Ascending aorta (tissue), 2 donors: ENCODE results near the gene CACNA1E. TPM values are rescaled to one million over a fixed set of nuclear protein-coding genes. Genes with fewer than 3 reads are reported as not detected.

Experiments
- DNase-seq, 2 donors: peaks; one replicate each; pipeline ENCODE4 v3.0.0-alpha.2; 2019; ENCODE audit warnings: low spot score in 2 of 2
- H3K27ac ChIP-seq, 2 donors: fragments of 200-600 bp; sonication (generic); one replicate each; pipeline ENCODE4 v1.5.1; 2016 to 2017; ENCODE audit warnings: mild to moderate bottlenecking in 1 of 2
- H3K27me3 ChIP-seq: fragments of 200-600 bp; sonication (generic); one replicate; pipeline ENCODE4 v1.5.1; 2017
- H3K36me3 ChIP-seq, 2 donors: fragments of 200-600 bp; sonication (generic); one replicate each; pipeline ENCODE4 v1.5.1; 2016
- H3K4me1 ChIP-seq, 2 donors: fragments of 200-600 bp; sonication (generic); one replicate each; pipeline ENCODE4 v1.5.1; 2016 to 2017; ENCODE audit warnings: mild to moderate bottlenecking in 1 of 2
- H3K4me3 ChIP-seq, 2 donors: fragments of 200-600 bp; sonication (generic); one replicate each; pipeline ENCODE4 v1.5.1; 2016 to 2017; ENCODE audit warnings: mild to moderate bottlenecking in 1 of 2
- H3K9me3 ChIP-seq, 2 donors: fragments of 200-600 bp; sonication (generic); one replicate each; pipeline ENCODE4 v1.5.1; 2016
- intact Hi-C: fragments of 100-400 bp; cut with DNase I; formaldehyde crosslinking; loops from one replicate; pipeline ENCODE4 v1.15.1; 2023
- total RNA-seq: library from RNA; depleted of rRNA; stranded (reverse); fragments of >200 nt; gene quantifications from one replicate; pipeline ENCODE4 v1.1.0, GENCODE V29; 2016
- TF ChIP-seq, protein P1 (sequence below), 3 experiments: fragments of 200-600 bp in 2 of 3; fragments of 450-650 bp in 1 of 3; sonication (generic) in 2 of 3; IDR thresholded peaks; one replicate each; pipeline ENCODE4 v1.5.1; 2016 to 2019; ENCODE audit warnings: antibody characterized with exemption in 3 of 3, mild to moderate bottlenecking in 1 of 3, moderate library complexity in 1 of 3

The CACNA1E gene
- total RNA-seq, 1 donor from 2014 or later: not detected

DNA sequence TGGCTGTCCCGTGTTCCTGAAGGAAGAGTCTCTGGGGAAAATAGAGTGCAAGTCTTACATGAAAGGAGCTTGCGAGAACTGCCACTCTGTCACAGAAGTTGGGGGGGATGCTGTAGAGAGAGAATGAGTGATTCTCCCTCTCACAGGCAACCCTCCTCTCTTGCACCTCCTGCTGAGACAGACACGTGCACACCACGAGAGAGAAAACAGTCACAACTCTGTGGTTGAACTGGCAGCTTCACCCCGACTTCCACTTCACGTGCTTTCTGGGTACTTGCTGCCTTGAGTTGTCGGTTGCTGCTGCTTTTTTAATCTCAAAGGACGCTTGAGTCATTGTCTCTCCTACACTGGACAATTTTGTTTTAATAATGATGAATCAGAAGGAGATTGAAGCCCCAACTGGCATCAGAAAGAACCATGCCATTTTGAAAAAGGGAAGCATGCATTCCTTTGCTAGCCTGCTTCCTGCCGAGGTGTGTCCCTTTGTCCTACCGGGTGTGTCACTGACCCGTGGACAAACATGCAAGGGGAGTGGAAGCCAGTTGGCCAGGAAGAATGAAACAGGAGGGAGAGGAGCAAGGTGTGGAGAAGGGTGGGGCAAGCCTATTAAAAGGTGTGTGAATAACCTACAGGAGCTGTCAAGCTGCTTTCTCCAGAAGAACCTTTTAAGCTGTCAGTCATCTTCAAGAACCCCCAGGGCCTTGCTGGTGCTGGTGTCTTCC, 164.2 kb downstream of the CACNA1E start:
- no peak for DNase-seq
- Histone ChIP-seq H3K27ac (no peak overlapping the region), H3K36me3 (no peaks in the 10 kb centered on the region), H3K27me3 (no peaks in the 10 kb centered on the region), H3K4me1 (no peaks in the 10 kb centered on the region), H3K9me3 (no peaks in the 10 kb centered on the region), H3K4me3 (no peak overlapping the region)
- intact Hi-C loops: no loop called here
- TF ChIP-seq, protein P1, sequence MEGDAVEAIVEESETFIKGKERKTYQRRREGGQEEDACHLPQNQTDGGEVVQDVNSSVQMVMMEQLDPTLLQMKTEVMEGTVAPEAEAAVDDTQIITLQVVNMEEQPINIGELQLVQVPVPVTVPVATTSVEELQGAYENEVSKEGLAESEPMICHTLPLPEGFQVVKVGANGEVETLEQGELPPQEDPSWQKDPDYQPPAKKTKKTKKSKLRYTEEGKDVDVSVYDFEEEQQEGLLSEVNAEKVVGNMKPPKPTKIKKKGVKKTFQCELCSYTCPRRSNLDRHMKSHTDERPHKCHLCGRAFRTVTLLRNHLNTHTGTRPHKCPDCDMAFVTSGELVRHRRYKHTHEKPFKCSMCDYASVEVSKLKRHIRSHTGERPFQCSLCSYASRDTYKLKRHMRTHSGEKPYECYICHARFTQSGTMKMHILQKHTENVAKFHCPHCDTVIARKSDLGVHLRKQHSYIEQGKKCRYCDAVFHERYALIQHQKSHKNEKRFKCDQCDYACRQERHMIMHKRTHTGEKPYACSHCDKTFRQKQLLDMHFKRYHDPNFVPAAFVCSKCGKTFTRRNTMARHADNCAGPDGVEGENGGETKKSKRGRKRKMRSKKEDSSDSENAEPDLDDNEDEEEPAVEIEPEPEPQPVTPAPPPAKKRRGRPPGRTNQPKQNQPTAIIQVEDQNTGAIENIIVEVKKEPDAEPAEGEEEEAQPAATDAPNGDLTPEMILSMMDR (IDR thresholded peaks at IDR 0.05): no peak

GRCh38 chr1:181651276-181651675, 168.0 kb downstream of the CACNA1E start:
- intact Hi-C loops: no loop called here

GRCh38 chr1:181655756-181656155, 172.4 kb downstream of the CACNA1E start:
- no peaks in the 10 kb centered on the region for H3K36me3 ChIP-seq

More at GRCh38 chr1:181651276-181651675, 168.0 kb downstream of the CACNA1E start:
- no peaks in the 10 kb centered on the region for H3K36me3 ChIP-seq
- no peak for DNase-seq
- H3K27me3 ChIP-seq: no peaks in the 10 kb centered on the region
- H3K9me3 ChIP-seq: no peaks in the 10 kb centered on the region
- no peak overlapping the region for H3K4me3 ChIP-seq
- TF ChIP-seq, protein P1 (IDR thresholded peaks at IDR 0.05): no peak
- no peaks in the 10 kb centered on the region for H3K4me1 ChIP-seq
- H3K27ac ChIP-seq: no peak overlapping the region

DNA sequence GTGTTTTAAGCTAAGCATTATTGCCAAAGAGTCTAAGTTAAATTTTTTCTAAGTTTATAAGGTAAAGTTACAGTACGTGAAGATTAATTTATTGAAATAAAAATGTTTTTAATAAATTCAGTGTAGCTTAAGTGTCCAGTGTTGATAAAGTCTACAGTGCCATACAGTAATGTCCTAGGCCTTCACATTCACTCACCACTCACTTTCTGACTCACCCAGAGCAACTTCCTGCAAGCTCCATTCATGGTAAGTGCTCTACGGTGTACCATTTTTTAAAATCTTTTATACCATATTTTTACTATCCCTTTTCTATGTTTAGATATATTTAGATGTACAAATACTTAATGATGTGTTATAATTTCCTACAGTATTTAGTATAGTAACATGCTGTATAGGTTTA, 173.2 kb downstream of the CACNA1E start:
- intact Hi-C loops: no loop called here
- no peaks in the 10 kb centered on the region for H3K27me3 ChIP-seq
- H3K36me3 ChIP-seq: no peaks in the 10 kb centered on the region

More at GRCh38 chr1:181655756-181656155, 172.4 kb downstream of the CACNA1E start:
- DNase-seq: no peak
- no peaks in the 10 kb centered on the region for H3K27me3 ChIP-seq
- H3K27ac ChIP-seq: no peak overlapping the region
- TF ChIP-seq, protein P1 (IDR thresholded peaks at IDR 0.05): no peak
- no peaks in the 10 kb centered on the region for H3K9me3 ChIP-seq
- no peak overlapping the region for H3K4me3 ChIP-seq
- intact Hi-C loops: no loop called here
- H3K4me1 ChIP-seq: no peaks in the 10 kb centered on the region

GRCh38 chr1:181658581-181658980, 175.3 kb downstream of the CACNA1E start:
- DNase-seq: no peak
- intact Hi-C loops: no loop called here
- no peaks in the 10 kb centered on the region for H3K36me3 ChIP-seq

More for the DNA sequence above, 173.2 kb downstream of the CACNA1E start:
- no peak overlapping the region for H3K4me3 ChIP-seq
- H3K9me3 ChIP-seq: no peaks in the 10 kb centered on the region
- no peak overlapping the region for H3K27ac ChIP-seq
- DNase-seq: no peak
- TF ChIP-seq, protein P1 (IDR thresholded peaks at IDR 0.05): no peak
- no peaks in the 10 kb centered on the region for H3K4me1 ChIP-seq

More at GRCh38 chr1:181658581-181658980, 175.3 kb downstream of the CACNA1E start:
- no peaks in the 10 kb centered on the region for H3K27me3 ChIP-seq
- TF ChIP-seq, protein P1 (IDR thresholded peaks at IDR 0.05): no peak
- H3K4me1 ChIP-seq: no peaks in the 10 kb centered on the region
- H3K4me3 ChIP-seq: no peak overlapping the region
- H3K27ac ChIP-seq: no peak overlapping the region
- H3K9me3 ChIP-seq: no peaks in the 10 kb centered on the region
